Stimulated activated CD4-positive, alpha-beta T cell treated with anti-CD3 and anti-CD28 coated beads, Interleukin-4, amount 100 ng/mL, for 4 hours (primary cell): Measurements from ENCODE around the gene ADAMTSL2.

ENCODE experiments used
- DNase-seq, 2 experiments: peaks; one replicate each; pipeline ENCODE4 v3.0.0-alpha.2; 2020

The ADAMTSL2 gene

DNA sequence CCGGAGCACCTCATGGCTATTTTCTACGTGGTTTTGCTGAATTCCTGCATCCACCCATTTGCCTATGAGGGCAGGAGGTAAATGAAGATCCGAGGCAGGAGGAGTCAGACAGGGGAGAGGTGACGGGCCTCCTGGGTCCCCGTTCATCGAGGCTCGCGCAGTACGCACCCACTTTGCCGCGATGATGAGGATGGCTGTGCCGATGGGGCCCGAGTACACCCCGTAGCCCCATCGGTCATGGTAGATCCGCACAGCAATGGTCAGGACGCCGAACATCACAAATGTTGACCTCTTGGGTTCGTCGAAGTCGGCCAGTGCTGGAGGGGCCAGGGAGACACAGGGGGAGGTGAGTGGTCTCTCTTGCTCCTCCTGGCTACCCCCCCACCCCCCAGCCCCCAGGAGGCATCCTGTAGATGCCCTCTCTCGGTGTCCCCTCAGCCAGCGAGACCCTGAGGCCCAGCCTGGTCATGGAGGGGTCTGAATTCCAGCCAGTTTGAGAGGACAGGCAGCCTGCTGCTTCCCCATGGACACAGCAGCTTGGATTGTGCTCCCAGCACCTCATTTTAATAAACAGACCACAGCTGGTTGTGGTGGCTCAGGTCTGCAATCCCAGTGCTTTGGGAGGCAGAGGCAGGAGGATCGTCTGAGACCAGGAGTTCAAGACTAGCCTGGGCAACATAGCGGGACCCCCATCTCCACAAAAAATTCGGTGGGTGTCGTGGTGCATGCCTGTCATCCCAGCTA lies 15.6 kb upstream of the ADAMTSL2 start:
- no peak for DNase-seq

GRCh38 chr9:133519693-133520092 lies 14.8 kb upstream of the ADAMTSL2 start:
- no peak for DNase-seq

DNA sequence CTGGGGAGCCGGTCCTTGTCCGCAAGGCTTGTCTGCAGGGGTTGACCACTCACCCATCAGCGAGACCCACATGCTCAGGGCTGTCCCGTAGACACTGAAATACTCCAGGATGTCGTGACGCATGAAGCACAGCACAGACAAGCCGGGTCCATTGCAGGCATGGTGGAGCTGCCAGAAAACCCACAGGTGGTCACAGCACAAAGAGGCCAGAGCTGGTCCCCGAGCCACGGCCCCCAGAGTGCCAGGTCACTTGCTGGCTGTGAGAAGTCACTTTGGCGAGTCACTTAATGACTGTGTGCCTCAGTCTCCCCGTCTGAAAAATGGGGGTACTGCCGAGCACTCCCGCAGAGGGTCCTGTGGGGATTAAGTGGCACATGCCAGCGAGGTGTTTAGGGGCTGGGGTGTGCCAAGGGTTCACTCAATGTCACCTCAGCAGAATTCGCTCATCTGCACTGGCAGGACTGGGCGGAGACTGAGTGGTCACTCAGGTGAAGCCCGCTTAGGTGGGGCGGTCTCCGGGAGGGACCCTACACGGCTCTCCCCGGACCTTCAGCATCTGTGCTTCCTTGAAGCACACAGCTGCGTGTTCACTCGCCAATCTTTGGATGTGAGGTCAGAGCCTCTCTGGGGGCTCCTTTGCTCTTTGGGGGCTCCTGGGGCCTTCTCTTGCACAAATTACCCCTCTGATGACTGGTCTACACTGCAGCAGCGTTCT lies 14.2 kb upstream of the ADAMTSL2 start:
- no peak for DNase-seq

- no peak for DNase-seq
Observed at GRCh38 chr9:133521122-133522072, 13.1 kb upstream of the ADAMTSL2 start.

DNA sequence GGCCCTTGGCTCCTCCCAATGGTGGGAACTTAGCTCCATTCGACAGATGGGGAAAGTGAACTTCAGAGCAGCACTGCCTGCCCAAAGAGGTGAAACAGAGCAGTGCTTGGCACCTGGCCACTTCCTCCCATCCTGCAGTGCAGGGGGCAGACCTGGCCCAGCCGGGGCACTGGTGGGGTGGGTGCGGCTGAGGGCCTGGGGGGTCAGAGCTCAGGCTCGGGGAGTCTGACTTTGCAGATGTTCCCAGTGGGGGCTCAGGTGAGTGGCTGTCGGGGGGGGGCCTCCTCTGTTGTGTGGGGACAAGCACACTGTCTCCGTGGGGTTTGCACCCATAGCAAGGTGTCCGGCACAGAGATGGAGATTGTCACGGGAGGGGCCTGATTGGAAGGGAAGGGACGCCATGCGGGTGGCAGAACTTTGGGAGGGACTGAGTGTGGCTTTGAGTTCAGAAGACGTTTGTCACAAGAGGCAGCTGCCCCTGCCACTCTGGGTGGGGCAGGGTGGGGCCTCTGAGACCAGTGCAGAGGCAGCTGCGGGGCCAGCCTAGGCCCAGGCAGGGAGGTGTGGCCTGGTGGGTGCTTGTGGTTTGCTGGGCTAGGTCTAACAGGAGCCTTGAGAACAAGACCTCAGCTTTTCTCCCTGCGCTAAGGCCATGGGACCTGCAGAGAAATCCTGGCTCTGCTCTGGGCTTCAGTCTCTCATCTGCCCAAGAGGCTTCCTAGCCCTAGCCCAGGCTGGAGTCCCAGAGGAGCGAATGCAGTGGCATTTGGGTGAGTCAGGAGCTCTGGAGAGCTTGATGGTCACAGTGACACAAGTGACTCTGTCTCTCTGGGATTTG lies 12.2 kb upstream of the ADAMTSL2 start:
- no peak for DNase-seq

- no peak for DNase-seq
Observed at GRCh38 chr9:133523106-133523505, 11.4 kb upstream of the ADAMTSL2 start.

GRCh38 chr9:133524146-133524545 lies 10.4 kb upstream of the ADAMTSL2 start:
- no peak for DNase-seq

GRCh38 chr9:133524679-133525228 lies 9.8 kb upstream of the ADAMTSL2 start, which contains the start of gene MYMK:
Gene MYMK (minus strand): TSS chr9:133524959. CDS start chr9:133524844, 115 bp downstream.
- no peak for DNase-seq

DNA sequence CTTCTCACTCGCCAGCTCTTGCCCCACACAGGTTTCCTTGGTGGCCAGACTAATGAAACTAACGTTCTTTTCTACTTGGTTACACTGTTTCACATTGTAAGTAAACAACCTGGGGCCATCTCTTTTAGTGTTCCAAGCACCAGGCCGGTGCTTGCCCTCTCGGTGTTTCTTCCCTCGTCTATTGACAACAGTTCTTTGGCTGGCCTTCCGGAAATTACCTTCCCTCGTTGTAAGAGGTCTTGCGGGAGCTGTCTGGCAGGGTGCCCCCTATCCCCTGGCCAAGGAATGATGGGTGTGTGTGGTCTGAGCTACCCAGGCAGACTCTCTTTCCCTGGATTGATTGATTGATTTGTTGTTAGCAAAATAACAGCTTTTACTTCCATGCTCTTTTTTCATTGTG lies 8.8 kb upstream of the ADAMTSL2 start:
- no peak for DNase-seq

- DNase-seq = no peak
Observed at GRCh38 chr9:133526721-133527321, 7.7 kb upstream of the ADAMTSL2 start.

DNA sequence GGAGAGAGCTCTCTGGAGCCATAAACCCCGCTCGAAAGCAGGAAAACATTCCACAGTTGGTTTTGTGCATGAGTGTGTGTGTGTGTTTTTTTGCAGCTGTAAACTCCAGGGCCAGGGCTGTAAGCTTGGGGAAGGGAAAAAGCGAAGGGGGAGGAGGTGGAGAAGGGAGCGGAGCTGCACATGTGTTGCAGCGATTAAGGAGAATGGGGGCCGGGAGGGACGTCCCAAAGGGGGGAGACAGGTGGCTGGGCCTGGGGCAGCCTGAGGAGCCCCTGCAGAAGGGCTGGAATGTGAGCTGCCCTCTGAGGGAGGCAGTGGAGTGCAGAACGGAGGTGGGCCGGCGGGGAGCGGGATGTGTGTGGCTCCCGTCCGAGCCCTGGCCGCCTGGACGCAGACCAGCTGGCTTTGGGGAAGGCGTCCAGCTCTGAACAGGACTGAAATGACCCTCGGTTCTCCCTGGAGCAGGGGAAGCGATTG lies 7.0 kb upstream of the ADAMTSL2 start:
- DNase-seq = no peak

DNA sequence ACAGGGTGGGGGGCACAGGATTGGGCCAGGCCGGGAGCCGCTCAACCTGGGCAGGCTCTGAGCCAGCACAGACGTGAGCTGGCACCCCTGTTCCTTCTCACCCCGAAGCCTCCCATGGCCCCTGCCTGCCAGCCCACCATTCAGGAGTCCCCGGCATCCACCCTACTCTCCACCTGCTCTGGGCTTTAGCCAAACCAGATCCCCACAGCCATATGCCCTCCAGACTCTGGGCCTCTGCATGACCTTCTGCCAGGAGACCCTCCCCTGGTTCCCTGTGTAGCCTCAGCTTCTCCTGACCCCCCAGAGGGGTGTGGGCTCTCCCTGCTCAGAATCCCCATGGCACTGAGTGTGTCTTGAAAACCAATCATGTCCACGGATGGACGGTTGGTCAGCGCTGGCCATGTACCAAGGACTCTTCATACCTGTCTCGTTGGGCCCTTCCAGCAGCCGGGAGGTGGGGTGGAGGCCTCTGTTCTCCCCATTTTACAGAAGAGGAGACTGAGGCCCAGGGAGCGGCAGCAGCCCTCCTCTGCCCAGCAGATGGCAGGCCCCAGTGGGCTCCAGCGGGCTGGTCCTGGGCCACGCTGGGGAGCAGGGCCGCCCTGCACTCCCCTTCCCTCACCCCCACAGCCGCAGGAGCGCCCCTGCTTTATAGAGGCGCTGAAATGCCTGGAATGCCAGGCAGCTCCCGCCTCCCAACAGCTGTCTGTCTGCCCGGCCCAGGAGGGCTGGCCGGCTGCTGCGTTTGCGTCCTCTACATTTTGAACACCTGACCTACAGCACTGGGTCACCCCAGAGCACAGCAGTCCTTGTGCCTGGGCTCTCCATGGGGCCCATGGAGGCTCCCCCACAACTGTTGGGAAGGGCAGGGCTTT lies 6.3 kb upstream of the ADAMTSL2 start:
- DNase-seq = no peak

GRCh38 chr9:133528876-133529241 lies 5.6 kb upstream of the ADAMTSL2 start:
- no peak for DNase-seq

DNA sequence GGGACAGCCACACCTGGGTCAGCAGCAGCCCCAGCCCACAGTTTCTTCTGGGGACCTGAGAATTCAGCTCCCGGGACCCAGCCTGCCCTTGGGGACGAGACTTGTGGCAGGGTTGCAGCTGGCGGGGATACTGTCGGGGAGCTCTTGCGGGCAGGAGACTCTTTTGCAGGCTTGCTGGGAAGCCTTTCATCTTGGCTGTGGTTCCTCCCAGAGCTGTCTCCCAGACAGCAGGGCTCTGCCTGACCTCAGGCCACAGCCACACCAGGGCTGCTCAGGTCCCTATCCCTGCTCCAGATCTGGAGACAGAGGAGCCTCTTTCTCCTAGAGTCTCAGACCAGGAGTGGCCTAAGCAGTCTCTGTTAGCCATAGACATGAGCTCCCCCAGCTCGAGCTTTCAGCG lies 5.0 kb upstream of the ADAMTSL2 start:
- DNase-seq = no peak

- DNase-seq = no peak
Observed at GRCh38 chr9:133529874-133530273, 4.6 kb upstream of the ADAMTSL2 start.

DNA sequence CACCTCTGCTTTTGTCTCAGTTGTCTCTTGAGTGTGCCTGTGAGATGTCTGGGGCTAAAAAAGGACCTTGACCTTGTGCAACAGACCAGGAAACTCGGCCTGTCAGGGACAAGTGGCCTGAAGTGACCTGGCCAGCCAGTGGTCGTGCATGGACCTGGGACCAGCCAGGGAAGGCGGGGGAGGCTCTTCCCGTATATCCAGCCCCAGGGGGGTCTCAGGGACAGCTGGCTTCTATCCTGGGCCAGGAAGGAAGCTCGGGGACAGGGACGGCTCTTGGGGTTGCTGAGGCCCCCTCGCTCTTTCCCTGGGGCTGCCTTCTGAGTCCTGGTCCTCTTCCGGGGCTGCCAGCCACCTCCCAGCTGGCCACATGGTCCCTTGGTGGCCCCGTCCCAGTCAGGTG lies 3.2 kb upstream of the ADAMTSL2 start:
- no peak for DNase-seq

- peak; percentile 68 for DNase-seq
Observed at GRCh38 chr9:133532937-133533668, 1.4 kb upstream of the ADAMTSL2 start.

DNA sequence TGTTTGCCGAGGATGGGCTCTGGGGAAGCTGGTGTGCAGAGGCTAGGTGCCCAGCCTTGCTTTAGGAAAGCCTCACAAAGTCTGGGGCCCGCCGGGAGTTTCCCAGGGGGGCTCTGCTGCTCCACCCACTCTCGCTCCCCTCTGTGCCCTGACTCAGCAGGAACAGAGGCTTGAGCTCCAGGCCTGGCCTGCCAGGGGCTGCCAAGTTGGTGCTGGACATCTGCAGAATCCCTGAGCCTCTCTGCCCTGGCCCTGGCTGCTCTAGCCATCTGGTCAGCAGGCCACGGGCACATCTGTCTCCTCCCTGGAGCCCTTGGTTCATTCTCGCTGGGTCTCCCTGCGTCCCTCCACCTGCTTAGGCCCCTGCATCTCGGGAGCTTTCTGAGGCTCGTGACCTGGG lies 647 bp upstream of the ADAMTSL2 start:
- peak in 1 of 2 experiments; percentile 14 for DNase-seq

DNA sequence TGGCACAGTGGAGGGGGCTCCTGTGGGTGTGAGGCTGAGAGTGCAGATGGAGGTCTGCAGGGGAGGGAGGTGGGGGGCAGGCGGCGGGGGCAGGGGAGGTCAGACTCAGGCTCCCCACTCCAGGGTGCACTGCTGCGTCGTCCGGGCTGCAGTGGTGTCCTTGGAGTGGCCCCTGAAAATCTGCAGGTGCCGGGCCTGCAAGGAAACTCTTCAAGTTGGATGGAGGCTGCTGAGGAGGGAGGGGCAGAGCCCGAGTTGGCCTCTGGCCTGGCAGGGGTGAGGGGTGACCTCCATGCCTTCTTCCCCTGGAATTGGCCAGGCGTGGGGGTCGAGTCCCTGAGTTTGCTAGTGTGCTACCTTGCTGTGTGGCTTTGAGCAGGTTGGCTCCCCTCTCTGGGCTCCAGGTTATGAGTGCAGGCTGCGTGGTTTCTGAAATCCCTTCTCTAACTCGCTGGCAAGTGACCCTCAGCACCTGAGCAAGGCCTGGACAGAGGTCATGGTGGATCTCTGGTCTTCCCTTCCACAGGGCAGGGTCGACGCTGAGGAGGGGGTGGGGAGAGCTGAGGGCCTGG lies 888 bp downstream of the ADAMTSL2 start:
- DNase-seq = no peak
